IMR-90 (cell line): ENCODE data around the gene NCOA5. TPM values are rescaled to one million over a fixed set of nuclear protein-coding genes. Genes with fewer than 3 reads are reported as not detected.

ENCODE experiments used
- ATAC-seq: fragments of 200-7000 bp; cut with Tn5 transposase; 2 replicates; pipeline ENCODE4 v1.9.1; 2020; ENCODE audit warnings: low read depth, mild to moderate bottlenecking, moderate library complexity
- BruUV-seq: library from RNA; stranded (reverse); fragments of 400-500 nt; replicated peaks from 2 replicates; lab custom pipeline; 2021; lab: Mats Ljungman, UMichigan
- CTCF ChIA-PET: fragments of 300-600 bp; formaldehyde crosslinking; extraction: SDS; loops from one replicate; lab custom pipeline; 2021; ENCODE audit warnings: antibody characterized with exemption; lab: Yijun Ruan, JAX
- POLR2A ChIA-PET: fragments of 300-600 bp; sonication (Branson Sonifier 250); formaldehyde crosslinking; loops from one replicate; lab custom pipeline; 2022; ENCODE audit warnings: antibody characterized with exemption; ENCODE audit not compliant: unreplicated experiment; lab: Charles Lee
- DNase-seq: peaks from one replicate; pipeline ENCODE4 v3.0.0; 2013
- H2AFZ ChIP-seq: replicated peaks from 2 replicates; pipeline ENCODE3; 2013; ENCODE audit warnings: low read length, mild to moderate bottlenecking; ENCODE audit not compliant: poor library complexity
- H2AK5ac ChIP-seq: 2 replicates; pipeline ENCODE4 v1.6.1; 2013; ENCODE audit warnings: low read depth, low read length, inconsistent platforms
- H2AK9ac ChIP-seq: replicated peaks from 2 replicates; pipeline ENCODE3; 2013; ENCODE audit warnings: mild to moderate bottlenecking, low read depth, low read length, moderate library complexity; ENCODE audit not compliant: poor library complexity
- H2BK120ac ChIP-seq: 2 replicates; pipeline ENCODE4 v1.6.1; 2013; ENCODE audit warnings: low read depth, low read length, inconsistent platforms
- H2BK15ac ChIP-seq: 3 replicates; pipeline ENCODE4 v1.6.1; 2013; ENCODE audit warnings: low read depth, low read length, inconsistent platforms
- H2BK20ac ChIP-seq: 2 replicates; pipeline ENCODE4 v1.6.1; 2013; ENCODE audit warnings: low read depth, mild to moderate bottlenecking, inconsistent platforms, low read length, moderate library complexity
- H2BK5ac ChIP-seq: 2 replicates; pipeline ENCODE4 v1.6.1; 2013; ENCODE audit warnings: mild to moderate bottlenecking, low read depth, low read length, inconsistent platforms; ENCODE audit not compliant: poor library complexity, severe bottlenecking
- H3K14ac ChIP-seq: replicated peaks from 2 replicates; pipeline ENCODE4 v1.6.1; 2013; ENCODE audit warnings: low read depth, low read length, inconsistent platforms
- H3K18ac ChIP-seq: 2 replicates; pipeline ENCODE4 v1.6.1; 2013; ENCODE audit warnings: low read depth, low read length, control low read depth
- H3K23ac ChIP-seq: 2 replicates; pipeline ENCODE4 v1.6.1; 2013; ENCODE audit warnings: low read depth, low read length, inconsistent platforms
- H3K27ac ChIP-seq: 2 replicates; pipeline ENCODE4 v1.5.1; 2013; ENCODE audit warnings: mild to moderate bottlenecking, control low read depth, low read length; ENCODE audit not compliant: insufficient read depth
- H3K27me3 ChIP-seq: 2 replicates; pipeline ENCODE4 v1.6.1; 2013; ENCODE audit warnings: low read length; ENCODE audit not compliant: control insufficient read depth, insufficient read depth
- H3K36me3 ChIP-seq: 2 replicates; pipeline ENCODE4 v1.6.1; 2013; ENCODE audit warnings: low read length, mixed read lengths; ENCODE audit not compliant: control insufficient read depth, insufficient read depth
- H3K4ac ChIP-seq: 2 replicates; pipeline ENCODE4 v1.6.1; 2013; ENCODE audit warnings: low read depth, low read length, inconsistent platforms
- H3K4me1 ChIP-seq: 2 replicates; pipeline ENCODE4 v1.6.1; 2013; ENCODE audit warnings: low read length, mixed read lengths; ENCODE audit not compliant: control insufficient read depth, insufficient read depth
- H3K4me2 ChIP-seq: 2 replicates; pipeline ENCODE4 v1.6.1; 2013; ENCODE audit warnings: low read depth, mild to moderate bottlenecking, control low read depth, low read length, moderate library complexity
- H3K4me3 ChIP-seq: 2 replicates; pipeline ENCODE4 v1.5.1; 2013; ENCODE audit warnings: low read depth, mild to moderate bottlenecking, control low read depth, low read length, moderate library complexity; ENCODE audit not compliant: insufficient read depth
- H3K56ac ChIP-seq: 2 replicates; pipeline ENCODE4 v1.6.1; 2013; ENCODE audit warnings: low read length, inconsistent platforms; ENCODE audit not compliant: insufficient read depth; ENCODE audit errors: extremely low read depth
- H3K79me1 ChIP-seq, 2 experiments: 2 replicates each; pipeline ENCODE4 v1.6.1; 2013; ENCODE audit warnings: low read length in 2 of 2, inconsistent platforms in 1 of 2, low read depth in 1 of 2
- H3K9ac ChIP-seq: 2 replicates; pipeline ENCODE4 v1.6.1; 2013; ENCODE audit warnings: low read depth, low read length, control low read depth
- H3K9me1 ChIP-seq: 2 replicates; pipeline ENCODE4 v1.6.1; 2013; ENCODE audit warnings: low read length, inconsistent platforms; ENCODE audit not compliant: insufficient read depth
- H3K9me3 ChIP-seq: 2 replicates; pipeline ENCODE4 v1.6.1; 2013; ENCODE audit warnings: low read length; ENCODE audit not compliant: control insufficient read depth, insufficient read depth
- H4K20me1 ChIP-seq: 2 replicates; pipeline ENCODE4 v1.6.1; 2013; ENCODE audit warnings: low read length, inconsistent platforms; ENCODE audit not compliant: insufficient read depth
- H4K5ac ChIP-seq: 2 replicates; pipeline ENCODE4 v1.6.1; 2013; ENCODE audit warnings: mild to moderate bottlenecking, low read depth, low read length, control low read depth
- H4K8ac ChIP-seq, 2 experiments: 2 replicates each; pipeline ENCODE4 v1.6.1; 2013; ENCODE audit warnings: low read depth in 2 of 2, low read length in 2 of 2, control low read depth in 1 of 2, inconsistent platforms in 1 of 2
- H4K91ac ChIP-seq: 2 replicates; pipeline ENCODE4 v1.6.1; 2013; ENCODE audit warnings: low read depth, low read length, inconsistent platforms; ENCODE audit not compliant: insufficient read depth
- MAFK ChIP-seq: IDR thresholded peaks from 2 replicates; pipeline ENCODE4 v1.6.1; 2012; ENCODE audit warnings: low read depth, low read length, improper control_type of control experiment
- MXI1 ChIP-seq: IDR thresholded peaks from 2 replicates; pipeline ENCODE4 v1.6.1; 2012; ENCODE audit warnings: low read depth, mild to moderate bottlenecking, low read length, moderate library complexity, borderline replicate concordance
- RAD21 ChIP-seq: IDR thresholded peaks from 2 replicates; pipeline ENCODE4 v1.6.1; 2012; ENCODE audit warnings: low read length, improper control_type of control experiment
- RCOR1 ChIP-seq: IDR thresholded peaks from 2 replicates; pipeline ENCODE4 v1.6.1; 2012; ENCODE audit warnings: mild to moderate bottlenecking, low read length, improper control_type of control experiment; ENCODE audit not compliant: insufficient replicate concordance
- RFX5 ChIP-seq: IDR thresholded peaks from 2 replicates; pipeline ENCODE4 v1.8.0; 2012; ENCODE audit warnings: low read depth, mild to moderate bottlenecking, low read length, moderate library complexity
- WGBS, 2 experiments: methylation state at CpG; one replicate each; pipeline versions ENCODE4 v1.1.5 to v1.1.7; 2013; ENCODE audit warnings: missing lambda C conversion rate in 2 of 2; ENCODE audit not compliant: insufficient read length in 1 of 2; ENCODE audit errors: extremely low coverage in 2 of 2; 5-methylcytosine and 5-hydroxymethylcytosine counted together
- dilution Hi-C: fragments of 300-500 bp; cut with HindIII; formaldehyde crosslinking; loops from one replicate; pipeline ENCODE4 v1.14.3; 2018; ENCODE audit warnings: low sequenced_read_pairs; ENCODE audit not compliant: unreplicated experiment
- in situ Hi-C: fragments of 300-500 bp; cut with MboI; formaldehyde crosslinking; loops from 3 replicates; pipeline ENCODE4 v1.14.3; 2019; ENCODE audit warnings: low sequenced_read_pairs, inconsistent platforms, mixed read lengths
- intact Hi-C: fragments of 100-400 bp; cut with micrococcal nuclease; formaldehyde crosslinking; loops from 2 replicates; pipeline ENCODE4 v1.10.0; 2022
- polyA plus RNA-seq, 3 experiments: library from polyadenylated mRNA; depleted of rRNA; stranded (reverse); fragments of >200 nt; gene quantifications; 2 replicates each; pipeline ENCODE4 v1.2.3, GENCODE V29; 2012; ENCODE audit warnings: low replicate concordance in 1 of 3
- total RNA-seq: library from RNA; depleted of rRNA; stranded (reverse); fragments of >200 nt; gene quantifications from 2 replicates; pipeline ENCODE4 v1.2.3, GENCODE V29; 2012

The NCOA5 gene
- total and polyA plus RNA-seq, 2 of the 4 experiments (the other 2 are of a cell fraction), result 17.4 to 20.6 TPM

DNA sequence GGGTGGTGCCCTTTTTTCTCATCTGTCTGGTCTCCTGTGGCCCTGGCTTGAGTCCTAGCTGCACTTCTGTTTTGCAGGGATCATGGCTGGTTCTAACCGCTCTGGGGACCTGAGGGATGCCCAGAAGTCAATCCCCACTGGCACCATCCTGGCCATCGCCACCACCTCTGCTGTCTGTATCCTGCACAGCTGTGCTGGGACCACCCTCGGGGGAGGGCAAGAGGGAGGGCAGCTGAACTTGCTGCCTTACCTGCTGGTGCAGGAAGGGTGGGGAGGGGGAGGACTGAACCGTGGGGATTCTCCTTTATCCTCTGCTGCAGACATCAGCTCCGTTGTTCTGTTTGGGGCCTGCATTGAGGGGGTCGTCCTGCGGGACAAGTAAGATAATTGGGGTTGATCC lies 46.2 kb downstream of the NCOA5 start:
- Histone ChIP-seq H3K9me1 (no peaks in the 10 kb centered on the region), H2AK5ac (no peak overlapping the region), H3K14ac (no peak overlapping the region), H3K23ac (no peak overlapping the region), H3K4me2 (no peak overlapping the region), H4K91ac (no peak overlapping the region), H3K4ac (no peak overlapping the region), H4K20me1 (0 out of 2 replicates have a peak, but pooled peaks cover 3% of the 10 kb centered on the region), H3K9me3 (no peaks in the 10 kb centered on the region), H2AK9ac (no peak overlapping the region), H2AFZ (no peak overlapping the region), H3K9ac (no peak overlapping the region), H2BK20ac (no peak overlapping the region), H2BK15ac (no peak overlapping the region), H4K5ac (no peak overlapping the region), H3K18ac (no peak overlapping the region), H4K8ac (no peak overlapping the region), H3K79me1 (no peaks in the 10 kb centered on the region), H2BK120ac (no peak overlapping the region), H3K27me3 (peaks cover 13% of the 10 kb centered on the region), H3K4me3 (no peak overlapping the region), H2BK5ac (no peak overlapping the region), H3K36me3 (no peaks in the 10 kb centered on the region), H3K27ac (no peak overlapping the region), H3K4me1 (no peaks in the 10 kb centered on the region), H3K56ac (no peak overlapping the region)
- DNase-seq, result no peak
- WGBS, 2 experiments, result no CpG with 5 or more reads among the region's 7 CpGs
- ATAC-seq, result no peak
- TF ChIP-seq RFX5 (no peak), MXI1 (no peak), MAFK (no peak), RCOR1 (no peak), RAD21 (no peak)
- dilution Hi-C loops (no loop called here), intact Hi-C loops (no loop called here), in situ Hi-C loops (no loop called here)
- no TSS peak for BruUV-seq
- ChIA-PET CTCF (no interaction called here), POLR2A (no interaction called here)
